Transverse colon (tissue), 3 donors: ENCODE data around the gene SART1.

Experiments
- CTCF ChIP-seq, 5 experiments: fragments of 200-600 bp in 3 of 5; fragments of 450-650 bp in 2 of 5; sonication (generic) in 3 of 5; IDR thresholded peaks; 1 replicate in 2 of 5; 2 replicates in 3 of 5; pipeline ENCODE4 v1.5.1; 2016 to 2017; ENCODE audit warnings: antibody characterized with exemption in 5 of 5, inconsistent platforms in 3 of 5, mild to moderate bottlenecking in 2 of 5, moderate library complexity in 1 of 5
- POLR2A ChIP-seq: fragments of 450-650 bp; IDR thresholded peaks from one replicate; pipeline ENCODE4 v1.6.1; 2016; ENCODE audit warnings: antibody characterized with exemption, mild to moderate bottlenecking, moderate library complexity

- no peak for TF ChIP-seq CTCF (IDR thresholded peaks at IDR 0.05)
- no peak for TF ChIP-seq POLR2A
Measured at GRCh38 chr11:65931773-65932557, 29.6 kb upstream of the SART1 start.
